ENCODE data around the gene KRT16. TPM values are rescaled to one million over a fixed set of nuclear protein-coding genes. Genes with fewer than 3 reads are reported as not detected.

KRT16 gene
- total and polyA plus RNA-seq, 4 donors = 0.30 to 15.7 (median 3.8) TPM

DNA sequence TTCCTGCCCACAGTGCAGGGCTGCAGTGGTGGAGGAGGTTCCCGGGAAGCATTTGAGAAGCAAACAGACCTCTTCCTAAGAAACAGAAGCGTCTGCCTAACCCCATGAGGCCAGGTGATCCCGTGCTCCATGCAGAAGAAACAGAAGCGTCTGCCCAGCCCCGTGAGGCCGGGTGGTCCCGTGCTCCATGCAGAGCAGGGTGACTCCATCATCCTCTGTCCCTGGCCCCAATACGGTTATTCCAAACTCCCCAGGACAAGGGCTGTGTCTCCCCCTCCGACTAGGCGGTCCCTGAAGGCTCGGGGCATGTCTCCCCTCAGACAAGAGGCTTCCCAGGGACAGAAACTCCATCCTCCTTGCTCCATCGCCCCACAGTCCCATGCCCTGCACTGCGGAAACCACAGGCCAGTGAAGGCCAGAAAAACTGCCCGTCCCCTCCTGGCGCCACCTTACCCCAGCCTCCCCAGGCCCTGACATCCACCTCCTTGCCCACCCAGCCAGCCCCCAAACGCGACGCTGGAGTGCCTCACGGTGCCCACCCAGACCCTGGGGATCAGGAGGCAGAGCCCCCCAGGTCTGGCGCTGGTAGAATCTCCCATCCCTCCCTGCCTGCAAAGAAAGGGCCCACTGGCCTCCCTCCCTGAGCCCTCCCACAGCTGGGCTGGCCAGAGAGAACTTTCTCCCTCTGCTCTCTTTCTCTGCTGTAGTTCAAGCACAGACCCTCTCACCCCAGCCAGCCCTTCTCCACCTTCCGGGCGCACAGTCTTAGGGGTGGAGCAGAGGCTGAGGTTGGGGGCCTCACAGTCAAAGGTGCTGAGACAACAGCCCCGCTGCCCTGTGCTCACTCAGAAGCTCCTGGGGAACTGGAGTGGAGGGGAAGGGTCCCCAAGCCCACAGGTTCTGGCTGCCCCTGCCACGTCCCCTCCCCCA lies 42.4 kb upstream of the KRT16 start:
- 83 to 85% methylated on average over 24 of the region's 24 CpGs for WGBS, 2 donors
- intact Hi-C loops (cut with DNase I) = no loop called here
- DNase-seq (no peak), ATAC-seq (ENCODE audit: low FRiP score) (no peak)
- Histone ChIP-seq H3K27me3 (ENCODE audit: control insufficient read depth in 1 of 2, insufficient read depth in 2 of 2, low read length in 1 of 2) (no peaks in the 10 kb centered on the region), H3K4me1 (ENCODE audit: control insufficient read depth in 1 of 2, insufficient read depth in 2 of 2, low read length in 2 of 2) (no peaks in the 10 kb centered on the region), H3K9me3 (ENCODE audit: control insufficient read depth, low read length) (no peaks in the 10 kb centered on the region), H3K36me3 (ENCODE audit: control insufficient read depth in 1 of 2, insufficient read depth in 2 of 2, low read length in 1 of 2) (no peaks in the 10 kb centered on the region), H3K27ac (ENCODE audit: low read depth in 1 of 2, low read length in 2 of 2) (no peak overlapping the region), H3K4me3 (ENCODE audit: low read length in 2 of 2) (no peak overlapping the region)

DNA sequence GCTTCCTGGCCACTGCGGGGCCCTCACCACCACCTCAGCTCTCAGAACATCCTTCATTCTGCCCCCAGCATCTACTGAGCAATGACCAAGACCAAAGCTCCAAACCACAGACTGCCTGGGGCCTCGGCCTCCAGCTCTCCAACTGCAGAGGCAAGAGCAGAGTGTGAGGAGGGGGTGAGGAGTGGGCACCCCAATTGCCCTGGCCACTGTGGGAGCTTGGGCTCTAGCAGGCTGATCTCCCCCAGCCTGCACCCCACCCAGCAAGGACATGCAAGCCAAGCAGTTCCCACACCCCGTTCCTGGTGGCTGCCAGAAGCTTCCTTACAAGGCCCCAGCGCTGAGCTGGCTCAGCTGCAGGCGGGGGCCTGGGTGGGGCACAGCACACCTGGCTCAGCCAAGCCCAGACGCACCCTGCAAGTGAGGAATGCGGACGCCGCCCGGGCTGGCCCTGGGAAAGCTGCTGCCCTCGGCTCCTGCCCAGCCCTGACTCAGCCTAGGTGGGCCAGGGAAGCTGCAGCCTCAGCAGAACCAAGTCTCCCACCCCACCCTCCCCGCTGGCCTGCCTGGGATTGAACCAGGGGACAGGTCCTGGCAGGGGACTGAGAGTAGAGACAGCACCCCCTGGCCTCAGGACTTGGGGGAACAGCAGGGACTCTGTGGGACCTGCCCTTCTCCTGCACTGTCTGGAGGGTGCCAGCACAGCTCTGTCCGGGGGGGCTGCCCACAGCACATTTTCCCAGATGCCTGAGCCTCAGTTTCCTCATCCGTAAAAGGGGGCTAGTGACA lies 41.5 kb upstream of the KRT16 start:
- 79 to 82% methylated on average over 13 to 14 of the region's 14 CpGs for WGBS, 2 donors
- H3K4me3 ChIP-seq (ENCODE audit: low read length in 2 of 2) = no peak overlapping the region
- H3K36me3 ChIP-seq (ENCODE audit: control insufficient read depth in 1 of 2, insufficient read depth in 2 of 2, low read length in 1 of 2) = no peaks in the 10 kb centered on the region
- no peak for ATAC-seq (ENCODE audit: low FRiP score)
- DNase-seq = no peak
- H3K27ac ChIP-seq (ENCODE audit: low read depth in 1 of 2, low read length in 2 of 2) = no peak overlapping the region
- intact Hi-C loops (cut with DNase I) = no loop called here
- H3K4me1 ChIP-seq (ENCODE audit: control insufficient read depth in 1 of 2, insufficient read depth in 2 of 2, low read length in 2 of 2) = no peaks in the 10 kb centered on the region
- H3K27me3 ChIP-seq (ENCODE audit: control insufficient read depth in 1 of 2, insufficient read depth in 2 of 2, low read length in 1 of 2) = no peaks in the 10 kb centered on the region
- no peaks in the 10 kb centered on the region for H3K9me3 ChIP-seq (ENCODE audit: control insufficient read depth, low read length)

GRCh38 chr17:41653421-41653820 lies 40.9 kb upstream of the KRT16 start:
- ATAC-seq (ENCODE audit: low FRiP score) = no peak
- Histone ChIP-seq H3K4me1 (ENCODE audit: control insufficient read depth in 1 of 2, insufficient read depth in 2 of 2, low read length in 2 of 2) (no peaks in the 10 kb centered on the region), H3K36me3 (ENCODE audit: control insufficient read depth in 1 of 2, insufficient read depth in 2 of 2, low read length in 1 of 2) (no peaks in the 10 kb centered on the region), H3K27ac (ENCODE audit: low read depth in 1 of 2, low read length in 2 of 2) (no peak overlapping the region), H3K9me3 (ENCODE audit: control insufficient read depth, low read length) (no peaks in the 10 kb centered on the region), H3K4me3 (ENCODE audit: low read length in 2 of 2) (no peak overlapping the region), H3K27me3 (ENCODE audit: control insufficient read depth in 1 of 2, insufficient read depth in 2 of 2, low read length in 1 of 2) (no peaks in the 10 kb centered on the region)
- 86 to 90% methylated on average over 5 of the region's 5 CpGs for WGBS, 2 donors
- DNase-seq = no peak
- intact Hi-C loops (cut with DNase I) = no loop called here

DNA sequence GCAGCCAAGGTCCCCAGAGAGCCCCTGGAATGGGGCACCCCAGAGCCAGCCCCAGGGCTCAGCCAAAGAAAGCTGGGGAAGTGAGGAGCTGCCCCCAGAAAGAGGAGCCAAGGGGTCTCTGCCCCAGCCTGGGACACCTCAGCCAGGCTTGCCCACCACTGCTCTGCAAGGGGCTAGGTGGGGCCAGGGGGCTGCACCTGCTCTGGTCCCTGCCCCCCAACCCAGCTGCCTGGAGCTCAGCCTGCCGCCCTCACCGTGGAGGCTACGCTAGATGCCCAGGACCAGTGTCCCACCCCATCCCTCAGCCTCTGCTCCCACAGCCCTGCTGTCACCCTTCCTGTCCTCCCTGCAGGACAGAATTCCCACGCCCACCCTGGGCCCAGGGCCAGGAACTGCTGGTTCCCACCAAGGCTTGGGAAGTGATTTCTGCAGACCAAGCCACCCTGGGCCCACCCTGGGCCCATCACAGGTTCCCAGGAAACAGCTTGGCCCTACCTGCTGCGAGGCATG lies 39.9 kb upstream of the KRT16 start:
- intact Hi-C loops (cut with DNase I) = no loop called here
- DNase-seq (no peak), ATAC-seq (ENCODE audit: low FRiP score) (no peak)
- 55 to 73% methylated on average over 4 to 5 of the region's 5 CpGs for WGBS, 2 donors
- Histone ChIP-seq H3K4me3 (ENCODE audit: low read length in 2 of 2) (no peak overlapping the region), H3K27ac (ENCODE audit: low read depth in 1 of 2, low read length in 2 of 2) (no peak overlapping the region), H3K9me3 (ENCODE audit: control insufficient read depth, low read length) (no peaks in the 10 kb centered on the region), H3K36me3 (ENCODE audit: control insufficient read depth in 1 of 2, insufficient read depth in 2 of 2, low read length in 1 of 2) (no peaks in the 10 kb centered on the region), H3K4me1 (ENCODE audit: control insufficient read depth in 1 of 2, insufficient read depth in 2 of 2, low read length in 2 of 2) (no peaks in the 10 kb centered on the region), H3K27me3 (ENCODE audit: control insufficient read depth in 1 of 2, insufficient read depth in 2 of 2, low read length in 1 of 2) (no peaks in the 10 kb centered on the region)

DNA sequence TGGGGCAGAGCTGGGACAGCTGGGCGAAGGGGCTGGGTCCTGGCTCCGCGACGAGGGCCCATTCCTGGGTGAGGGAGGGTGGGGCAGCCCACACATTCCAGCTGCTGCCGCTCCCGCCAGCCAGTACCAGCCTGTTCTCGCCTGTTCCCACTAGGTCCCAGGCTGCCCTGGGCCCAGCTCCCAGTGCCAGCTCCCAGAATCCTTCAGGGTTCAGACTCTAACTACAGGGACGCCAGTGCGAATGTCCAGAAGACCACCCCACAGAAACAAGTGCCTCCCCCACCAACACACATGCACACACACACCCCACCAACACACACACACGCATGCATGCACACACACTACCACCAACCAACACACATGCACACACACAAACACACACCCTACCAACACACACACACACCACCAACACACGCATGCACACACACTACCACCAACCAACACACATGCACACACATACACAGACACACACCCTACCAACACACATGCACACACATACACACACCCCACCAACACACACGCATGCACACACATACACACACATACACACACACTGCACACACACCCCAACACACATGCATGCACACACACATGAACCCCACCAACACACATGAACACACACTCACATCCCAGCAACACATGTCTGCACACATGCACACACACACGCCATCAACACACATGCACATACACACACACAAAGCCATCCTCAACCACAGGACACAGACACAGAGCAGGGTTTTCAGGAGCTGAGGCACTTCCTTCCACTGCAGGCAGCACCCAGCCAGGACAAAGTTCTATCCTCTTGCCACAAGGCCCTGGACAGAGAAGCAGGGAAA lies 39.3 kb upstream of the KRT16 start:
- DNase-seq (peak in 1 of 2 donors; percentile 78), ATAC-seq (ENCODE audit: low FRiP score) (peak; percentile 61)
- Histone ChIP-seq H3K4me1 (ENCODE audit: control insufficient read depth in 1 of 2, insufficient read depth in 2 of 2, low read length in 2 of 2) (no peaks in the 10 kb centered on the region), H3K27me3 (ENCODE audit: control insufficient read depth in 1 of 2, insufficient read depth in 2 of 2, low read length in 1 of 2) (no peaks in the 10 kb centered on the region), H3K9me3 (ENCODE audit: control insufficient read depth, low read length) (no peaks in the 10 kb centered on the region), H3K27ac (ENCODE audit: low read depth in 1 of 2, low read length in 2 of 2) (no peak overlapping the region), H3K36me3 (ENCODE audit: control insufficient read depth in 1 of 2, insufficient read depth in 2 of 2, low read length in 1 of 2) (no peaks in the 10 kb centered on the region), H3K4me3 (ENCODE audit: low read length in 2 of 2) (no peak overlapping the region)
- intact Hi-C loops (cut with DNase I) = no loop called here
- 33 to 41% methylated on average over 10 to 13 of the region's 13 CpGs for WGBS, 2 donors

- Histone ChIP-seq H3K9me3 (ENCODE audit: control insufficient read depth, low read length) (no peaks in the 10 kb centered on the region), H3K27ac (ENCODE audit: low read depth in 1 of 2, low read length in 2 of 2) (peak overlapping the region in 1 of 2 donors; percentile 11), H3K36me3 (ENCODE audit: control insufficient read depth in 1 of 2, insufficient read depth in 2 of 2, low read length in 1 of 2) (no peaks in the 10 kb centered on the region), H3K4me1 (ENCODE audit: control insufficient read depth in 1 of 2, insufficient read depth in 2 of 2, low read length in 2 of 2) (no peaks in the 10 kb centered on the region), H3K27me3 (ENCODE audit: control insufficient read depth in 1 of 2, insufficient read depth in 2 of 2, low read length in 1 of 2) (no peaks in the 10 kb centered on the region), H3K4me3 (ENCODE audit: low read length in 2 of 2) (no peak overlapping the region)
- 42 to 44% methylated on average over 15 of the region's 15 CpGs for WGBS, 2 donors
- DNase-seq (no peak), ATAC-seq (ENCODE audit: low FRiP score) (no peak)
- intact Hi-C loops (cut with DNase I) = no loop called here
These were observed 38.4 kb upstream of the KRT16 start for GRCh38 chr17:41650794-41651624.

DNA sequence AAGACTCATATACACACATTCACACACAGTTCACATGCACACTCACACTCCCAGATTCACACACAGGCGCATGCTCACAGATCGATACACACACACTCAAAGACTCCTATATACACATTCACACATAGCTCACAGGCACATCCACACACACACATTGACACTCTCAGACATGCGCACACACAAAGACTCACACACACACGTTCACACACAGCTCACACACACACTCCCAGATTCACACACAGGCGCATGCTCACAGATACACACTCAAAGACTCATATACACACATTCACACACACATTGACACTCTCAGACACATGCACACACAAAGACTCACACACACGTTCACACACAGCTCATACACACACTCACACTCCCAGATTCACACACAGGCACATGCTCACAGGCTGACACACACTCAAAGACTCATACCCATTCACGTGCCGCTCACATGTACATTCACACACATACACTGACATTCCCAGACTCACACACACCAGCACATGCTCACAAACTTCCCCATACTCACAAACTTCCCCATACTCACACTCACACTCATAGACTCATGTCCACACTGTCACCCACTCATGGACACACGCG lies 37.5 kb upstream of the KRT16 start:
- peaks cover 0 to 3% of the 10 kb centered on the region in 2 donors for H3K4me1 ChIP-seq (ENCODE audit: control insufficient read depth in 1 of 2, insufficient read depth in 2 of 2, low read length in 2 of 2)
- ATAC-seq (ENCODE audit: low FRiP score) (no peak), DNase-seq (no peak)
- no peaks in the 10 kb centered on the region for H3K9me3 ChIP-seq (ENCODE audit: control insufficient read depth, low read length)
- H3K27me3 ChIP-seq (ENCODE audit: control insufficient read depth in 1 of 2, insufficient read depth in 2 of 2, low read length in 1 of 2) = no peaks in the 10 kb centered on the region
- intact Hi-C loops (cut with DNase I) = loop anchor here (2.0 to 5.0 kb wide), 3 partner anchors 73 to 743 kb away; no protein-coding TSS in a partner anchor
- no peak overlapping the region for H3K4me3 ChIP-seq (ENCODE audit: low read length in 2 of 2)
- 94 to 96% methylated on average over 10 of the region's 10 CpGs for WGBS, 2 donors
- H3K27ac ChIP-seq (ENCODE audit: low read depth in 1 of 2, low read length in 2 of 2) = no peak overlapping the region
- no peaks in the 10 kb centered on the region for H3K36me3 ChIP-seq (ENCODE audit: control insufficient read depth in 1 of 2, insufficient read depth in 2 of 2, low read length in 1 of 2)

Measured in aorta (tissue), 5 donors.